Panc1 (cell line): Measurements from ENCODE around the gene MAP4K4. TPM values are rescaled to one million over a fixed set of nuclear protein-coding genes. Genes with fewer than 3 reads are reported as not detected.

ENCODE experiments used
- ATAC-seq: fragments of 200-7000 bp; cut with Tn5 transposase; 2 replicates; pipeline ENCODE4 v1.9.1; 2020; ENCODE audit warnings: mild to moderate bottlenecking, moderate library complexity
- BruUV-seq: library from RNA; stranded (reverse); fragments of 400-500 nt; replicated peaks from 2 replicates; lab custom pipeline; 2021; lab: Mats Ljungman, UMichigan
- CTCF ChIA-PET: fragments of 300-600 bp; sonication (Branson Sonifier 250); formaldehyde crosslinking; loops from one replicate; lab custom pipeline; 2022; ENCODE audit warnings: antibody characterized with exemption; lab: Charles Lee
- POLR2A ChIA-PET: fragments of 300-600 bp; sonication (Branson Sonifier 250); formaldehyde crosslinking; loops from one replicate; lab custom pipeline; 2022; ENCODE audit warnings: antibody characterized with exemption; lab: Charles Lee
- DNase-seq: peaks from one replicate; pipeline ENCODE4 v3.0.0-alpha.2; 2010; ENCODE audit warnings: low read depth, low spot score
- H3K27ac ChIP-seq: 2 replicates; pipeline ENCODE4 v1.5.1; 2011; ENCODE audit warnings: mild to moderate bottlenecking, low read length, inconsistent platforms
- H3K27me3 ChIP-seq: fragments of 200-500 bp; sonication (Bioruptor generic); 2 replicates; pipeline ENCODE4 v1.6.0; 2014; ENCODE audit warnings: low read length, inconsistent platforms; ENCODE audit not compliant: control insufficient read depth, insufficient read depth
- H3K36me3 ChIP-seq: fragments of 200-500 bp; sonication (Bioruptor generic); 2 replicates; pipeline ENCODE4 v1.5.1; 2014; ENCODE audit warnings: inconsistent platforms, mild to moderate bottlenecking, low read length, moderate library complexity; ENCODE audit not compliant: control insufficient read depth, insufficient read depth
- H3K4me1 ChIP-seq: 2 replicates; pipeline ENCODE4 v1.5.1; 2011; ENCODE audit warnings: inconsistent platforms, mild to moderate bottlenecking, low read length, moderate library complexity; ENCODE audit not compliant: control insufficient read depth, insufficient read depth
- H3K4me3 ChIP-seq, 2 experiments: 2 replicates each; pipeline ENCODE4 v1.5.1; 2011 to 2012; ENCODE audit warnings: low read depth in 2 of 2, low read length in 2 of 2, mild to moderate bottlenecking in 2 of 2, inconsistent platforms in 1 of 2, moderate library complexity in 1 of 2
- H3K9me3 ChIP-seq: fragments of 200-500 bp; sonication (Bioruptor generic); 2 replicates; pipeline ENCODE4 v1.5.1; 2014; ENCODE audit warnings: low read depth, mild to moderate bottlenecking, inconsistent platforms, low read length, moderate library complexity; ENCODE audit not compliant: control insufficient read depth, insufficient read depth
- POLR2AphosphoS5 ChIP-seq: IDR thresholded peaks from 2 replicates; pipeline ENCODE4 v1.6.1; 2012; ENCODE audit warnings: mild to moderate bottlenecking, low read depth, low read length, moderate library complexity
- SIN3A ChIP-seq: IDR thresholded peaks from 2 replicates; pipeline ENCODE4 v1.6.1; 2012; ENCODE audit warnings: low read depth, mild to moderate bottlenecking, low read length, moderate library complexity, borderline replicate concordance; ENCODE audit not compliant: insufficient read depth
- TCF7L2 ChIP-seq: IDR thresholded peaks from 2 replicates; pipeline ENCODE4 v1.6.1; 2011; ENCODE audit warnings: mild to moderate bottlenecking, low read depth, low read length, inconsistent platforms
- in situ Hi-C: cut with HindIII; loops from 2 replicates; pipeline ENCODE4 v1.10.0; 2016; ENCODE audit warnings: low sequenced_read_pairs, low pct_unique_long_range_greater_than_20kb
- intact Hi-C: fragments of 100-400 bp; cut with micrococcal nuclease; formaldehyde crosslinking; loops from one replicate; pipeline ENCODE4 v1.10.0; 2022; ENCODE audit not compliant: unreplicated experiment
- total RNA-seq: library from RNA; stranded (reverse); gene quantifications from one replicate; pipeline ENCODE4 v1.2.1, GENCODE V29; 2021; ENCODE audit not compliant: unreplicated experiment
- TF ChIP-seq, protein P1 (sequence below): fragments of 450-650 bp; IDR thresholded peaks from 2 replicates; pipeline ENCODE4 v1.5.1; 2017; ENCODE audit warnings: mild to moderate bottlenecking
- TF ChIP-seq, protein P2 (sequence below), 2 experiments: IDR thresholded peaks; 2 replicates each; pipeline ENCODE4 v1.6.1; 2011 to 2012; ENCODE audit warnings: low read depth in 2 of 2, control low read depth in 1 of 2, low read length in 1 of 2, mild to moderate bottlenecking in 1 of 2, moderate library complexity in 1 of 2; ENCODE audit not compliant: insufficient read depth in 1 of 2

MAP4K4 gene
- total RNA-seq, 1 experiment from 2014 or later, result 68.5 TPM

DNA sequence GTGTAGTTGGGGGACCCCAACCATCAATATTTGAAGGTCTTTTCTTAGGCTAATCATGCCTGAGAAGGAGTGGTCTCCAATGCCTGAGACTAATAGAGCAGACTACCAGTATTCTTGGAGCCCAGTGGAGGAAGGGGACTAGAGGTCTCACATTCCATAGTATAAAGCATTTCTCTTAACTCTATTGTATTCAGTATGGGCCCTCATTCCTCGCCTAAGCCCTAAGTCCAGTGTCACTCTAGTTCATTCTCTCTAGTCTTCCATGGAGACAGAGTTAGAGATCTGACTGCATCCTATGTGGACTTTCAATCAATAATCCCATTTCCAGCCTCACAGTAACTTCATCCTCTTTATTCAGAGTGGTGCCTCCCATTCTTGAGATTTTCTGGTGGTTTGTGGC is 29.7 kb upstream of the MAP4K4 start:
- no TSS peak for BruUV-seq
- TF ChIP-seq POLR2AphosphoS5 (no peak), TCF7L2 (no peak), SIN3A (no peak)
- TF ChIP-seq, protein P1, sequence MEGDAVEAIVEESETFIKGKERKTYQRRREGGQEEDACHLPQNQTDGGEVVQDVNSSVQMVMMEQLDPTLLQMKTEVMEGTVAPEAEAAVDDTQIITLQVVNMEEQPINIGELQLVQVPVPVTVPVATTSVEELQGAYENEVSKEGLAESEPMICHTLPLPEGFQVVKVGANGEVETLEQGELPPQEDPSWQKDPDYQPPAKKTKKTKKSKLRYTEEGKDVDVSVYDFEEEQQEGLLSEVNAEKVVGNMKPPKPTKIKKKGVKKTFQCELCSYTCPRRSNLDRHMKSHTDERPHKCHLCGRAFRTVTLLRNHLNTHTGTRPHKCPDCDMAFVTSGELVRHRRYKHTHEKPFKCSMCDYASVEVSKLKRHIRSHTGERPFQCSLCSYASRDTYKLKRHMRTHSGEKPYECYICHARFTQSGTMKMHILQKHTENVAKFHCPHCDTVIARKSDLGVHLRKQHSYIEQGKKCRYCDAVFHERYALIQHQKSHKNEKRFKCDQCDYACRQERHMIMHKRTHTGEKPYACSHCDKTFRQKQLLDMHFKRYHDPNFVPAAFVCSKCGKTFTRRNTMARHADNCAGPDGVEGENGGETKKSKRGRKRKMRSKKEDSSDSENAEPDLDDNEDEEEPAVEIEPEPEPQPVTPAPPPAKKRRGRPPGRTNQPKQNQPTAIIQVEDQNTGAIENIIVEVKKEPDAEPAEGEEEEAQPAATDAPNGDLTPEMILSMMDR, result no peak
- TF ChIP-seq, protein P2, sequence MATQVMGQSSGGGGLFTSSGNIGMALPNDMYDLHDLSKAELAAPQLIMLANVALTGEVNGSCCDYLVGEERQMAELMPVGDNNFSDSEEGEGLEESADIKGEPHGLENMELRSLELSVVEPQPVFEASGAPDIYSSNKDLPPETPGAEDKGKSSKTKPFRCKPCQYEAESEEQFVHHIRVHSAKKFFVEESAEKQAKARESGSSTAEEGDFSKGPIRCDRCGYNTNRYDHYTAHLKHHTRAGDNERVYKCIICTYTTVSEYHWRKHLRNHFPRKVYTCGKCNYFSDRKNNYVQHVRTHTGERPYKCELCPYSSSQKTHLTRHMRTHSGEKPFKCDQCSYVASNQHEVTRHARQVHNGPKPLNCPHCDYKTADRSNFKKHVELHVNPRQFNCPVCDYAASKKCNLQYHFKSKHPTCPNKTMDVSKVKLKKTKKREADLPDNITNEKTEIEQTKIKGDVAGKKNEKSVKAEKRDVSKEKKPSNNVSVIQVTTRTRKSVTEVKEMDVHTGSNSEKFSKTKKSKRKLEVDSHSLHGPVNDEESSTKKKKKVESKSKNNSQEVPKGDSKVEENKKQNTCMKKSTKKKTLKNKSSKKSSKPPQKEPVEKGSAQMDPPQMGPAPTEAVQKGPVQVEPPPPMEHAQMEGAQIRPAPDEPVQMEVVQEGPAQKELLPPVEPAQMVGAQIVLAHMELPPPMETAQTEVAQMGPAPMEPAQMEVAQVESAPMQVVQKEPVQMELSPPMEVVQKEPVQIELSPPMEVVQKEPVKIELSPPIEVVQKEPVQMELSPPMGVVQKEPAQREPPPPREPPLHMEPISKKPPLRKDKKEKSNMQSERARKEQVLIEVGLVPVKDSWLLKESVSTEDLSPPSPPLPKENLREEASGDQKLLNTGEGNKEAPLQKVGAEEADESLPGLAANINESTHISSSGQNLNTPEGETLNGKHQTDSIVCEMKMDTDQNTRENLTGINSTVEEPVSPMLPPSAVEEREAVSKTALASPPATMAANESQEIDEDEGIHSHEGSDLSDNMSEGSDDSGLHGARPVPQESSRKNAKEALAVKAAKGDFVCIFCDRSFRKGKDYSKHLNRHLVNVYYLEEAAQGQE (IDR thresholded peaks at IDR 0.05; ENCODE audit: insufficient read depth in 1 of 2, low read depth in 2 of 2, low read length in 1 of 2), result no peak
- POLR2A ChIA-PET, result no interaction called here
- DNase-seq (no peak), ATAC-seq (no peak)
- H3K4me3 ChIP-seq, result no peak overlapping the region
- H3K27ac ChIP-seq, result no peak overlapping the region
- no peaks in the 10 kb centered on the region for H3K4me1 ChIP-seq
- no peaks in the 10 kb centered on the region for H3K36me3 ChIP-seq
- in situ Hi-C loops (no loop called here), intact Hi-C loops (no loop called here)
- no peaks in the 10 kb centered on the region for H3K27me3 ChIP-seq
- H3K9me3 ChIP-seq, result peaks cover 5% of the 10 kb centered on the region; the same call in 1 of the 2 replicates
- CTCF ChIA-PET, result no interaction called here

- BruUV-seq, result no TSS peak
- no peaks in the 10 kb centered on the region for H3K4me1 ChIP-seq
- no peak overlapping the region for H3K4me3 ChIP-seq
- TF ChIP-seq, protein P2 (IDR thresholded peaks at IDR 0.05; ENCODE audit: insufficient read depth in 1 of 2, low read depth in 2 of 2, low read length in 1 of 2), result no peak
- TF ChIP-seq SIN3A, result no peak
- TF ChIP-seq, protein P1, result no peak
- no peak for TF ChIP-seq POLR2AphosphoS5
- no peak for TF ChIP-seq TCF7L2
- DNase-seq, result no peak
- H3K9me3 ChIP-seq, result peaks cover 5% of the 10 kb centered on the region; the same call in 1 of the 2 replicates
- CTCF ChIA-PET, result no interaction called here
- intact Hi-C loops, result no loop called here
- POLR2A ChIA-PET, result no interaction called here
- no peak overlapping the region for H3K27ac ChIP-seq
- no peaks in the 10 kb centered on the region for H3K27me3 ChIP-seq
- no peaks in the 10 kb centered on the region for H3K36me3 ChIP-seq
- in situ Hi-C loops, result no loop called here
- no peak for ATAC-seq
Measured at GRCh38 chr2:101672047-101672446, 25.5 kb upstream of the MAP4K4 start.
